Measurements from ENCODE around the gene ZMAT5.

Gene ZMAT5

DNA sequence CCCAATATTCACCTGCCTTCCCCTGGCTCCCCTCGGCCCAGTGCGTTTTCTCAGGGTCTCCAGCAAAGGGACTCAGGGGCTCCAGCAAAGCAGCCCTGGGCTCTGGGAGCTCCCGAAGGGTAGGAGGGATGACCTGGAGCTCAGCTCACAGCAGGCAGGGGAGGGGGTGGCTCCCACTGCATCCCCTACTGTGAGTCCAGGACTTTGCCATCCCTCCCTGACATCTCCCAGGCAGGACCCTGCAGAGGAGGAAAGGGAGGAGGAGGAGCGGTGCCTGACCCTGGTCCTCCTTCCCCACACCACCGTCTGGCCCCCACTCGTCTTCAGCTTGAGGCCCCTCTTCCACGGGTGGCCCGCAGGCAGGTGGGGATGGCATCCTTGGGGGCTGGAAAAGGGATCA lies 42.0 kb downstream of the ZMAT5 start:
- Histone ChIP-seq H3K27me3 (ENCODE audit: insufficient read depth, poor library complexity, severe bottlenecking) (peaks cover 9% of the 10 kb centered on the region), H3K27ac (ENCODE audit: poor library complexity, severe bottlenecking) (no peak overlapping the region), H3K4me1 (ENCODE audit: insufficient read depth, poor library complexity, severe bottlenecking) (no peaks in the 10 kb centered on the region), H3K9me3 (ENCODE audit: severe bottlenecking) (no peaks in the 10 kb centered on the region), H3K4me3 (ENCODE audit: severe bottlenecking) (no peak overlapping the region), H3K36me3 (ENCODE audit: low read depth) (no peaks in the 10 kb centered on the region)
- ATAC-seq (ENCODE audit: low read depth), result no peak
- DNase-seq (ENCODE audit: low spot score), result no peak
- TF ChIP-seq, protein P1, sequence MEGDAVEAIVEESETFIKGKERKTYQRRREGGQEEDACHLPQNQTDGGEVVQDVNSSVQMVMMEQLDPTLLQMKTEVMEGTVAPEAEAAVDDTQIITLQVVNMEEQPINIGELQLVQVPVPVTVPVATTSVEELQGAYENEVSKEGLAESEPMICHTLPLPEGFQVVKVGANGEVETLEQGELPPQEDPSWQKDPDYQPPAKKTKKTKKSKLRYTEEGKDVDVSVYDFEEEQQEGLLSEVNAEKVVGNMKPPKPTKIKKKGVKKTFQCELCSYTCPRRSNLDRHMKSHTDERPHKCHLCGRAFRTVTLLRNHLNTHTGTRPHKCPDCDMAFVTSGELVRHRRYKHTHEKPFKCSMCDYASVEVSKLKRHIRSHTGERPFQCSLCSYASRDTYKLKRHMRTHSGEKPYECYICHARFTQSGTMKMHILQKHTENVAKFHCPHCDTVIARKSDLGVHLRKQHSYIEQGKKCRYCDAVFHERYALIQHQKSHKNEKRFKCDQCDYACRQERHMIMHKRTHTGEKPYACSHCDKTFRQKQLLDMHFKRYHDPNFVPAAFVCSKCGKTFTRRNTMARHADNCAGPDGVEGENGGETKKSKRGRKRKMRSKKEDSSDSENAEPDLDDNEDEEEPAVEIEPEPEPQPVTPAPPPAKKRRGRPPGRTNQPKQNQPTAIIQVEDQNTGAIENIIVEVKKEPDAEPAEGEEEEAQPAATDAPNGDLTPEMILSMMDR (IDR thresholded peaks at IDR 0.05; ENCODE audit: poor library complexity, severe bottlenecking), result no peak

DNA sequence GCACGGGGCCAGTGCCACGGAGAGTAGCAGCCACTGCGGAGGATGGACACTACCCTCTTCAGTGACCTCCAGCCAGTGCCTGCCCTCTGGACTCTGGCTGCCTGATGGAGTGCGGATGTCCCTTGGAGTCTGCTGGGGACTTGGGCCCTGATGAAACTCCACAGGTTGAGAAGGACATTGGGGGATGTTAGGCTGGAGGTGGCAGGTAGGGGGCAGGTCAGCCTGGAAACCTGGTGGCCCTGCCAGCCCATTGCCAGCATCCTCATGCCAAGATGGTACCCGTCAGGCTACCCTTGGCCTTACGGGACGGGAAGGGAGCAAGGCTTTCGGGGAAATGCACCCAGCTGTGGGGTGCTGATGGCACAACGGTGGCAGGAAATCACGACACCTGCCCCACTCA lies 43.0 kb downstream of the ZMAT5 start:
- TF ChIP-seq, protein P1 (IDR thresholded peaks at IDR 0.05; ENCODE audit: poor library complexity, severe bottlenecking), result no peak
- Histone ChIP-seq H3K36me3 (ENCODE audit: low read depth) (no peaks in the 10 kb centered on the region), H3K4me1 (ENCODE audit: insufficient read depth, poor library complexity, severe bottlenecking) (no peaks in the 10 kb centered on the region), H3K27me3 (ENCODE audit: insufficient read depth, poor library complexity, severe bottlenecking) (peaks cover 17% of the 10 kb centered on the region), H3K9me3 (ENCODE audit: severe bottlenecking) (no peaks in the 10 kb centered on the region), H3K27ac (ENCODE audit: poor library complexity, severe bottlenecking) (no peak overlapping the region), H3K4me3 (ENCODE audit: severe bottlenecking) (no peak overlapping the region)
- DNase-seq (ENCODE audit: low spot score), result no peak
- no peak for ATAC-seq (ENCODE audit: low read depth)

DNA sequence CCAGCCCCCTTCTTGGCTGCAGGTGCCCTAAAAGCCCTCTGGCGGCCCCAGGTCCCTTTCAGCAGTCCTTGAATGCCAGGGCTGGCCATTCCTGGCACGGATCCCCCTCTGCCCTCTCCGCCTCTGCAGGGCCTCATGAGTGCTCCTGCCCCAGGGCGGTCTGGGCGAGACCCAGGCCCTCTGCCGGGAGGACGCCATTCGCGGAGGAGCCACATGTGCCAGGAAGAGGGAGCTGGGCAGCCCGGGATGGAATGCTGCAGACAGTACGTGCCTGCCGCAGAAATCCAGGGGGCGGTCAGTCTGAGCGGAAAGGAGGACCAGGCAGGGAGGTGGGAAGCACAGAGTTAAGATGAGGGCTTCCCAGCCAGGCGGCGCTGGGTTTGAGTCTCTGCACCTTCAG lies 44.2 kb downstream of the ZMAT5 start:
- H3K9me3 ChIP-seq (ENCODE audit: severe bottlenecking), result no peaks in the 10 kb centered on the region
- no peak overlapping the region for H3K27ac ChIP-seq (ENCODE audit: poor library complexity, severe bottlenecking)
- TF ChIP-seq, protein P1 (IDR thresholded peaks at IDR 0.05; ENCODE audit: poor library complexity, severe bottlenecking), result no peak
- peaks cover 17% of the 10 kb centered on the region for H3K27me3 ChIP-seq (ENCODE audit: insufficient read depth, poor library complexity, severe bottlenecking)
- no peak overlapping the region for H3K4me3 ChIP-seq (ENCODE audit: severe bottlenecking)
- ATAC-seq (ENCODE audit: low read depth) (no peak), DNase-seq (ENCODE audit: low spot score) (no peak)
- no peaks in the 10 kb centered on the region for H3K4me1 ChIP-seq (ENCODE audit: insufficient read depth, poor library complexity, severe bottlenecking)
- no peaks in the 10 kb centered on the region for H3K36me3 ChIP-seq (ENCODE audit: low read depth)

DNA sequence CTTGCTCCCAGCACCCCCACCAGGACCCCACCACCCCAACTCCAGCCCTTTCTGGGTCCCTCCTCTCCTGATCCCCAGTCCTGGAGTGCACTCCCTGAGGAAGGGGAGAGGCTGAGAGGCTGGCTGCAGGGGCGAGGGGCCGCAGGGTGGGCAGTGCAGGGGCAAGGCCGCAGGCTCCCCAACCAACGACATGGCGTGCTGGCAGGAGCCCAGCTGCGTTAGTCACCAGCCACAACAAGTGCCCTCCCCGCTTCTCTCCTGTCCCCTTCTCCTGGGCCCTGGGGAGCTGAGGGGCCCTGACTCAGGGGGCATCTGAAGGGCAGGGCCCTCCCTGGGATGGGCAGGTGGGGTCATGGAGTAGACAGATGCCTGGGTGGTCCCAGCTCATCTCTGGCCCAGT lies 44.7 kb downstream of the ZMAT5 start:
- Histone ChIP-seq H3K9me3 (ENCODE audit: severe bottlenecking) (no peaks in the 10 kb centered on the region), H3K27me3 (ENCODE audit: insufficient read depth, poor library complexity, severe bottlenecking) (peaks cover 17% of the 10 kb centered on the region), H3K4me3 (ENCODE audit: severe bottlenecking) (no peak overlapping the region), H3K4me1 (ENCODE audit: insufficient read depth, poor library complexity, severe bottlenecking) (no peaks in the 10 kb centered on the region), H3K36me3 (ENCODE audit: low read depth) (no peaks in the 10 kb centered on the region), H3K27ac (ENCODE audit: poor library complexity, severe bottlenecking) (no peak overlapping the region)
- TF ChIP-seq, protein P1 (IDR thresholded peaks at IDR 0.05; ENCODE audit: poor library complexity, severe bottlenecking), result no peak
- ATAC-seq (ENCODE audit: low read depth) (no peak), DNase-seq (ENCODE audit: low spot score) (no peak)

DNA sequence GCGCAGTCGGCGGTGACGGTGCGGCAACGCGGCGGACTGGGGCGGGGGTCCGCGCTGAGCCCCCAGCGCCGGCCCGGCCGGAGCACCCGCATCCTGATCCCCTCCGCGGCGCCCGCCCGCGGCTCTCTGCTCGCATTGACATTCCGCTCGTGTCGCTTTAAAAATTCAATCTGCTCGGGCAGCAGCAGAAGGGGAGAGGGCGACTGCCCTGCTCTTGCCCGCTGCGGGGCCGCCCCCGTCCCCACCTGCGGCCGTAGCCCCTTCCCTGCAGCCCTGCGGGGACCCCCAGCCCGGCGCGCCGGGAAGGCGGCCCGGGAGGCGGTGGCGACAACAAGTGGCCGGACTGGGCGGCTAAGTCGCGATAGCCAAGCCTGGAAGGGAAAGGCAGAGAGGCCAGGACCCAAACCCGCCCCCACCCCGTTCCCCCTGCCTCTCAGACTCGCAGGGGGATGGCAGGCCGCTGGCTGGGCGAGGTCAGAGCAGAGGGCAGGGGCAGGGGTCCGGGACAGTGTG lies 45.9 kb downstream of the ZMAT5 start:
- H3K36me3 ChIP-seq (ENCODE audit: low read depth), result no peaks in the 10 kb centered on the region
- H3K9me3 ChIP-seq (ENCODE audit: severe bottlenecking), result no peaks in the 10 kb centered on the region
- no peak for ATAC-seq (ENCODE audit: low read depth)
- no peak overlapping the region for H3K27ac ChIP-seq (ENCODE audit: poor library complexity, severe bottlenecking)
- no peaks in the 10 kb centered on the region for H3K4me1 ChIP-seq (ENCODE audit: insufficient read depth, poor library complexity, severe bottlenecking)
- no peak for DNase-seq (ENCODE audit: low spot score)
- TF ChIP-seq, protein P1 (IDR thresholded peaks at IDR 0.05; ENCODE audit: poor library complexity, severe bottlenecking), result no peak
- H3K27me3 ChIP-seq (ENCODE audit: insufficient read depth, poor library complexity, severe bottlenecking), result peaks cover 17% of the 10 kb centered on the region
- no peak overlapping the region for H3K4me3 ChIP-seq (ENCODE audit: severe bottlenecking)
